AG04449 (cell line): ENCODE data around the gene NTM.

Source experiments
- CTCF ChIA-PET: fragments of 350-600 bp; formaldehyde crosslinking; extraction: SDS; loops from one replicate; lab custom pipeline; 2021; ENCODE audit warnings: antibody characterized with exemption; lab: Yijun Ruan, JAX
- POLR2A ChIA-PET: fragments of 400-600, 350-600 bp; formaldehyde crosslinking; extraction: SDS; loops from one replicate; lab custom pipeline; 2020; ENCODE audit warnings: antibody characterized with exemption, inconsistent platforms; lab: Yijun Ruan, JAX
- DNase-seq: peaks from one replicate; pipeline ENCODE4 v3.0.0-alpha.2; 2010; ENCODE audit warnings: low read depth, low spot score
- H3K4me3 ChIP-seq: 2 replicates; pipeline ENCODE4 v1.5.1; 2011; ENCODE audit warnings: low read depth, mild to moderate bottlenecking, control low read depth, low read length
- CTCF ChIP-seq: IDR thresholded peaks from one replicate; pipeline ENCODE4 v1.5.1; 2011; ENCODE audit warnings: mild to moderate bottlenecking, moderate library complexity, low read length, control low read depth, inconsistent platforms; ENCODE audit not compliant: insufficient read depth; ENCODE audit errors: missing control alignments

The NTM gene

GRCh38 chr11:132072858-132073211 lies 702.4 kb downstream of the NTM start:
- POLR2A ChIA-PET = interaction anchor here (0.7 to 2.5 kb wide), 12 partner anchors 10 to 324 kb away, joined by 3 to 15 read pairs (median 6); no protein-coding TSS in a partner anchor
- DNase-seq = no peak
- CTCF ChIA-PET = interaction anchor here (0.6 to 4.1 kb wide), 9 partner anchors 17 to 378 kb away, joined by 3 to 19 read pairs (median 4); no protein-coding TSS in a partner anchor
- no peak for TF ChIP-seq CTCF
- H3K4me3 ChIP-seq = peak overlapping the region; percentile 9; the same call in 1 of the 2 replicates

GRCh38 chr11:132073787-132074186 lies 703.4 kb downstream of the NTM start:
- CTCF ChIA-PET = interaction anchor here (0.9 to 4.1 kb wide), 6 partner anchors 18 to 379 kb away, joined by 3 to 19 read pairs (median 6); no protein-coding TSS in a partner anchor
- TF ChIP-seq CTCF = no peak
- no peak for DNase-seq
- POLR2A ChIA-PET = interaction anchor here (2.5 kb wide), 1 partner anchor 11 kb away, joined by 15 read pairs; no protein-coding TSS in a partner anchor
- no peak overlapping the region for H3K4me3 ChIP-seq

- TF ChIP-seq CTCF = no peak
- ChIA-PET CTCF (interaction anchor here (0.7 to 2.9 kb wide), 5 partner anchors 12 to 207 kb away, joined by 3 to 8 read pairs (median 5); no protein-coding TSS in a partner anchor), POLR2A (interaction anchor here (1.0 kb wide), 1 partner anchor 10 kb away, joined by 3 read pairs; no protein-coding TSS in a partner anchor)
- no peak overlapping the region for H3K4me3 ChIP-seq
- DNase-seq = no peak
Observed at GRCh38 chr11:132075447-132075846, 705.0 kb downstream of the NTM start.

GRCh38 chr11:132077416-132077815 lies 707.0 kb downstream of the NTM start:
- ChIA-PET POLR2A (no interaction called here), CTCF (interaction anchor here (0.7 to 2.9 kb wide), 2 partner anchors 16 to 50 kb away, joined by 3 to 8 read pairs; no protein-coding TSS in a partner anchor)
- no peak for DNase-seq
- no peak overlapping the region for H3K4me3 ChIP-seq
- TF ChIP-seq CTCF = no peak

- no peak overlapping the region for H3K4me3 ChIP-seq
- ChIA-PET POLR2A (no interaction called here), CTCF (interaction anchor here (1.0 kb wide), 1 partner anchor 10 kb away, joined by 3 read pairs; no protein-coding TSS in a partner anchor)
- no peak for TF ChIP-seq CTCF
- no peak for DNase-seq
Observed at GRCh38 chr11:132078264-132079076, 708.1 kb downstream of the NTM start.

- DNase-seq = no peak
- no peak for TF ChIP-seq CTCF
- ChIA-PET POLR2A (interaction anchor here (0.6 kb wide), 1 partner anchor 200 kb away, joined by 3 read pairs; no protein-coding TSS in a partner anchor), CTCF (interaction anchor here (1.4 kb wide), 1 partner anchor 212 kb away, joined by 3 read pairs; no protein-coding TSS in a partner anchor)
- no peak overlapping the region for H3K4me3 ChIP-seq
Observed at GRCh38 chr11:132080127-132080526, 709.7 kb downstream of the NTM start.
